Right cardiac atrium (tissue), 5 donors: ENCODE measurements around the gene MYO15A. TPM values are rescaled to one million over a fixed set of nuclear protein-coding genes. Genes with fewer than 3 reads are reported as not detected.

ENCODE experiments used
- ATAC-seq, 2 donors: fragments of 200-7000 bp; cut with Tn5 transposase; one replicate each; pipeline versions ENCODE4 v1.8.0 to v1.9.1; 2020; ENCODE audit warnings: moderate library complexity in 2 of 2, mild to moderate bottlenecking in 1 of 2
- DNase-seq, 3 donors: peaks; one replicate each; pipeline ENCODE4 v3.0.0-alpha.2; 2020
- H3K27ac ChIP-seq: one replicate; pipeline ENCODE4 v1.5.1; 2013; ENCODE audit warnings: mild to moderate bottlenecking, low read length, control low read depth, moderate library complexity
- H3K27me3 ChIP-seq: one replicate; pipeline ENCODE4 v1.6.1; 2013; ENCODE audit not compliant: control insufficient read depth, insufficient read depth
- H3K4me1 ChIP-seq: one replicate; pipeline ENCODE4 v1.6.1; 2013; ENCODE audit warnings: low read length; ENCODE audit not compliant: control insufficient read depth, insufficient read depth
- H3K4me3 ChIP-seq: one replicate; pipeline ENCODE4 v1.5.1; 2013; ENCODE audit warnings: low read length, control low read depth
- H3K9me3 ChIP-seq: one replicate; pipeline ENCODE4 v1.6.1; 2013; ENCODE audit warnings: low read length; ENCODE audit not compliant: control insufficient read depth
- WGBS: extraction: QIAGEN DNeasy Blood & Tissue Kit; methylation state at CpG from one replicate; pipeline ENCODE4 v1.1.7; 2013; 5-methylcytosine and 5-hydroxymethylcytosine counted together
- intact Hi-C, 4 donors: fragments of 100-400 bp; cut with DNase I; formaldehyde crosslinking; loops; one replicate each; pipeline versions ENCODE4 v1.11.0 to v1.14.0; 2022 to 2023
- polyA plus RNA-seq: library from polyadenylated mRNA; stranded (reverse); fragments of 200-250 nt; gene quantifications from one replicate; pipeline ENCODE4 v1.2.3, GENCODE V29; 2013
- total RNA-seq, 4 donors: library from RNA; stranded (reverse); fragmentation: NEBNext Ultra II Directional; extraction: Animal tissue kit (Norgen Biotek cat#: 25700); gene quantifications; one replicate each; pipeline ENCODE4 v1.2.1, GENCODE V29; 2021
- donor health status: healthy with polysubstance abuse.
- donor health status: DM: no; HTN: yes; CAD: no.
- donor health status: DM: no; HTN: no; CAD: no.
- donor health status: DM: no; HTN: yes; CAD: no; lungs with severe emphysema.
- donor health status: DM: yes; HTN: yes; CAD: no.

MYO15A gene
- total and polyA plus RNA-seq, 5 donors = 0.34 to 0.67 (median 0.59) TPM

DNA sequence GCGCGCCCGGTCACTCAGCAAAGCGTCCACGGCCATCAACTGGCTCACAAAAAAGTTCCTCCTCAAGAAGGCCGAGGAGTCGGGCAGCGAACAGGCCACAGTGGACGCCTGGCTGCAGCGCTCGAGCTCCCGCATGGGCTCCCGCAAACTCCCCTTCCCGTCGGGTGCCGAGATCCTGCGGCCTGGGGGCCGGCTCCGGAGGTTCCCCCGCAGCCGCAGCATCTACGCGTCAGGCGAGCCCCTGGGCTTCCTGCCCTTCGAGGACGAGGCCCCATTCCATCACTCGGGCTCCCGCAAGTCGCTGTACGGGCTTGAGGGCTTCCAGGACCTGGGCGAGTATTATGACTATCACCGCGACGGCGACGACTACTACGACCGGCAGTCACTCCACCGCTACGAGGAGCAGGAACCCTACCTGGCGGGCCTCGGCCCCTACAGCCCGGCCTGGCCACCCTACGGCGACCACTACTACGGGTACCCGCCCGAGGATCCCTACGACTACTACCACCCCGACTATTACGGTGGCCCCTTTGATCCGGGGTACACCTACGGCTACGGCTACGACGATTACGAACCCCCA lies 10.7 kb downstream of the MYO15A start:
- Histone ChIP-seq H3K4me1 (no peaks in the 10 kb centered on the region), H3K27me3 (no peaks in the 10 kb centered on the region), H3K4me3 (no peak overlapping the region), H3K9me3 (no peaks in the 10 kb centered on the region), H3K27ac (no peak overlapping the region)
- ATAC-seq (no peak), DNase-seq (peak in 1 of 3 donors; percentile 24)
- WGBS = 96% methylated on average over 57 of the region's 57 CpGs
- intact Hi-C loops = no loop called here

DNA sequence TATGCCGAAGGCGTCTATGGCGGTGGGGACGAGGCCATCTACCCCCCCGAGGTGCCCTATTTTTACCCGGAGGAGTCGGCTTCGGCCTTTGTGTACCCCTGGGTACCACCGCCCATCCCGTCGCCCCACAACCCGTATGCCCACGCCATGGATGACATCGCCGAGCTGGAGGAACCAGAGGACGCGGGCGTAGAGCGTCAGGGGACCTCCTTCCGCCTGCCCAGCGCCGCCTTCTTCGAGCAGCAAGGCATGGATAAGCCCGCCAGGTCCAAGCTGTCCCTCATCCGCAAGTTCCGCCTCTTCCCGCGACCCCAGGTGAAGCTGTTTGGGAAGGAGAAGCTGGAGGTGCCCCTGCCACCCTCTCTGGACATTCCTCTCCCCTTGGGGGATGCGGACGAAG lies 11.4 kb downstream of the MYO15A start:
- Histone ChIP-seq H3K27ac (no peak overlapping the region), H3K9me3 (no peaks in the 10 kb centered on the region), H3K27me3 (no peaks in the 10 kb centered on the region), H3K4me3 (no peak overlapping the region), H3K4me1 (no peaks in the 10 kb centered on the region)
- intact Hi-C loops = no loop called here
- WGBS = 97% methylated on average over 30 of the region's 30 CpGs
- DNase-seq (peak in 1 of 3 donors; percentile 52), ATAC-seq (no peak)

DNA sequence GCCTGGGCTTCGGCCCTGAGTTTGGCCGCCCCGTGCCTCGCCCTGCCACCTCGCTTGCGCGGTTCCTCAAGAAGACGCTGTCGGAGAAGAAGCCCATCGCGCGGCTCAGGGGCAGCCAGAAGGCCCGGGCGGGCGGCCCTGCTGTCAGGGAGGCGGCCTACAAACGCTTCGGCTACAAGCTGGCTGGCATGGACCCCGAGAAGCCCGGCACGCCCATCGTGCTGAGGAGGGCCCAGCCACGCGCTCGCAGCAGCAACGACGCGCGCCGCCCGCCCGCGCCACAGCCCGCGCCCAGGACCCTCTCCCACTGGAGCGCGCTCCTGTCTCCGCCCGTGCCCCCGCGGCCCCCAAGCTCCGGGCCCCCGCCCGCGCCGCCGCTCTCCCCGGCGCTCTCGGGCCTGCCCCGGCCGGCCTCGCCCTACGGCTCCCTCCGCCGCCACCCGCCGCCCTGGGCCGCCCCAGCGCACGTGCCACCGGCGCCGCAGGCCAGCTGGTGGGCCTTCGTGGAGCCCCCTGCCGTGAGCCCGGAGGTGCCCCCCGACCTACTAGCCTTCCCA lies 12.0 kb downstream of the MYO15A start:
- DNase-seq (peak in 1 of 3 donors; percentile 43), ATAC-seq (no peak)
- Histone ChIP-seq H3K27ac (no peak overlapping the region), H3K27me3 (no peaks in the 10 kb centered on the region), H3K9me3 (no peaks in the 10 kb centered on the region), H3K4me3 (no peak overlapping the region), H3K4me1 (no peaks in the 10 kb centered on the region)
- intact Hi-C loops = no loop called here
- 74% methylated on average over 68 of the region's 68 CpGs for WGBS

DNA sequence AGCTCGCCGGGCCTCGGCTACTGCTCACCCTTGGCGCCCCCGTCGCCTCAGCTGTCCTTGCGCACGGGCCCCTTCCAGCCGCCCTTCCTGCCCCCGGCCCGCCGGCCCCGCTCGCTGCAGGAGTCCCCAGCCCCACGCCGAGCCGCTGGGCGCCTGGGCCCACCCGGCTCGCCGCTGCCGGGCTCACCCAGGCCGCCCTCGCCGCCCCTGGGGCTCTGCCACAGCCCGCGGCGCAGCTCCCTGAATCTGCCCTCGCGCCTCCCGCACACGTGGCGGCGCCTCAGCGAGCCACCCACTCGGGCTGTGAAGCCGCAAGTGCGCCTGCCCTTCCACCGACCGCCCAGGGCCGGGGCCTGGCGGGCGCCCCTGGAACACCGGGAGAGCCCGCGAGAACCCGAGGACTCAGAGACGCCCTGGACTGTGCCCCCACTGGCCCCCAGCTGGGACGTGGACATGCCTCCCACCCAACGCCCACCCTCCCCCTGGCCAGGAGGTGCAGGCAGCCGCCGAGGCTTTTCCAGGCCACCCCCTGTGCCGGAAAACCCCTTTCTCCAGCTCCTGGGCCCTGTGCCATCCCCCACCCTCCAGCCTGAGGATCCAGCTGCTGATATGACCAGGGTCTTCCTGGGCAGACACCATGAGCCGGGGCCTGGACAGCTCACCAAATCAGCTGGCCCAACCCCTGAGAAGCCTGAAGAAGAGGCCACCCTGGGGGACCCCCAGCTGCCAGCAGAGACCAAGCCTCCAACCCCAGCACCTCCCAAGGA lies 12.8 kb downstream of the MYO15A start:
- intact Hi-C loops = no loop called here
- ATAC-seq = no peak

DNA sequence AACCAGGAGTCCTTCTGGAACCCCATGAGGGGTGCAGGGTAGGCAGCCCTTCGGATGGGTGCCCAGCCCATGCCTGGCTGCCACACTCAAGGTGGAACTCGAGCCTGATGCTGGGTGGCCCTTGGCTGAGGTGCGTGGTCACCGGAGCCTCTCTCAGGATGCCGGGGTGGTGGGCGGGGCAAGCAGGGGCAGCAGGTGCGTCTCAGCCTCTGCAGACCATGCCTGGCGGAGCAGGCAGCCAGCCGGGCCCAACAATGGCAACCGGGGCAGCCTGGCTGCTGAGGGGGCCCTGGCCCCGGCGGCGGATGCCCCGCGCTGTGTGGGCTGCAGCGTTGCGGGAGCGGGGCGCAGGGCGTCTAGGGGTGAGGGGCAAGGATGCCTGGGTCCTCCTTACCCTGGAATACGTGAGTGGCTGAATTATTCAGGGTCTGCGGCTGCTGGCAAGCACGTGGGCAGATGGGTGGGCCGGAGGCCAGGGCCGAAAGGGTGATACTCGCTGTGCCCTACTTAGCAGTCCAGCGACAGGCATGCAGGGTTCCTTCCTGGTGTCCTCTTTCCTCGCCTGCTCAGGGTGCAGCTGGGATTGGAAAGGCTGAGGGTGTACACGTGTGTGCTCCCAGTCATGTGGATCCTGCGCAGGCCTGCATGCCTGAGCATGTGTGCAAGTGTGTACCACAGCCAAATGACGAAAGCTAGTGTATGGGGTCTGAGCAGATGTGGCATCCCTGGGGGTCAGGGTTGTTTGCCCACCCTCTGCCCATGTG lies 14.6 kb downstream of the MYO15A start:
- Histone ChIP-seq H3K27me3 (no peaks in the 10 kb centered on the region), H3K9me3 (no peaks in the 10 kb centered on the region), H3K4me3 (no peak overlapping the region), H3K27ac (no peak overlapping the region), H3K4me1 (no peaks in the 10 kb centered on the region)
- DNase-seq (peak in 1 of 3 donors; percentile 25), ATAC-seq (no peak)
- 84% methylated on average over 31 of the region's 31 CpGs for WGBS
- intact Hi-C loops = no loop called here

More for the DNA sequence above, 12.8 kb downstream of the MYO15A start:
- H3K9me3 ChIP-seq = no peaks in the 10 kb centered on the region
- no peak overlapping the region for H3K27ac ChIP-seq
- DNase-seq = peak in 1 of 3 donors; percentile 18
- no peaks in the 10 kb centered on the region for H3K4me1 ChIP-seq
- no peaks in the 10 kb centered on the region for H3K27me3 ChIP-seq
- H3K4me3 ChIP-seq = no peak overlapping the region
- WGBS = 84% methylated on average over 54 of the region's 54 CpGs

DNA sequence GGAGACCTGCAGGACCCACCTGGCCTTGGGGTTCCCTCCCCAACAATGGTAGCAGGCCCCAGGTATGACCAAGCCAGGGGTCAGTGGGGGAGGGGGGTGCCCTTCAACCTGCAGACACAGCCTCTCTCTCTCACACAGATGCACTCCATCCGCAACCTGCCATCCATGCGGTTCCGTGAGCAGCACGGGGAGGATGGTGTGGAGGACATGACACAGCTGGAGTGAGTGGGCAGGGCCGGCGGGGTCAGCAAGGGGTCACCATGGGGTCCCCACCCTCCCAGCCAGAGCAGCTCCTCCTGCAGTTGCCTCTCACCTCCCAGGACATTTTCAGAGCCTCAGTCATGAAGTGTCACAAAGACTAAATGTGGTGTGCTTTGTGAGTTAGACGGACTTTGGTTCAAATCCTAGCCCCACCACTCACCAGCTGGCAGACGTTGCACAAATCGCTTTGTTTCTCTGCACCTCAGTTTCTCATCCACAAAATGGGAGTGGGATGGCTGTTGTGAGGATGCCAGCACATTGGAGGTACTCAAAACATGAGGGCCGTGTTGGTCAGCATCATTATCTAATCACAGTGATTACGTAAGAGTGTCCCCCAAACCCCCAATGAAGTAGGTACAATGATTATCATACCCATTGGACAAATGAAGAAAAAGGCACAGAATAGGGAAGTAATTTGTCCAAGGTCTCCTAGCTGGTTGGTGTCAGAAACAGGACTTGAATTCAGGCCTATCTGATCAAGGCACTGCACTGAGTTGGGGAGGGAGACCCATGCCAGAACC lies 16.0 kb downstream of the MYO15A start:
- ATAC-seq (no peak), DNase-seq (peak in 1 of 3 donors; percentile 26)
- H3K27me3 ChIP-seq = no peaks in the 10 kb centered on the region
- H3K4me1 ChIP-seq = no peaks in the 10 kb centered on the region
- H3K4me3 ChIP-seq = no peak overlapping the region
- no peak overlapping the region for H3K27ac ChIP-seq
- 58% methylated on average over 11 of the region's 11 CpGs for WGBS
- no peaks in the 10 kb centered on the region for H3K9me3 ChIP-seq
- intact Hi-C loops = no loop called here

DNA sequence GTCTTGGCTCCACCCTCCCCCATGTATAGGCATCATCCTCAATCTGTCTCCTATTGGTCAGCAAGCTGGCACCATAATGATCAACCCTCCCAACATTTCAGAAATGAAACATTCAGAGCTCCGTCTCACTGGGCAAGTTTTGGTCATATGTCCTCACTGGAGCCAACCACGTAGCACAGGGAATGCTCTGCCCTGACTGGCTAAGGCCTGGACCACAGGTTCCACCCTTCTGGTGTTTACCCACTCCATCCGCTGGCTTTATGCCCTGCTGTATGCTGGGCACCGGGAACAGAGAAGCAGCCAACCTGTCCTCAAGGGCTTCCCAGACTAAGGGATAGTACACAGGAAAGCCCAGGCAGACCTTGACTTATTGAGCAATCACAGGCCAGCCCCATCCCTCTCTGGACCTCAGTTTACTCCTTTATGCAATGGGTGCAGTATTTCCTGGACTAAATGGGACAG lies 20.5 kb downstream of the MYO15A start:
- Histone ChIP-seq H3K4me3 (no peak overlapping the region), H3K4me1 (no peaks in the 10 kb centered on the region), H3K9me3 (no peaks in the 10 kb centered on the region), H3K27ac (no peak overlapping the region), H3K27me3 (no peaks in the 10 kb centered on the region)
- ATAC-seq = no peak
- intact Hi-C loops = no loop called here
- WGBS = 68% methylated on average over 4 of the region's 4 CpGs
- peak in 1 of 3 donors; percentile 19 for DNase-seq

DNA sequence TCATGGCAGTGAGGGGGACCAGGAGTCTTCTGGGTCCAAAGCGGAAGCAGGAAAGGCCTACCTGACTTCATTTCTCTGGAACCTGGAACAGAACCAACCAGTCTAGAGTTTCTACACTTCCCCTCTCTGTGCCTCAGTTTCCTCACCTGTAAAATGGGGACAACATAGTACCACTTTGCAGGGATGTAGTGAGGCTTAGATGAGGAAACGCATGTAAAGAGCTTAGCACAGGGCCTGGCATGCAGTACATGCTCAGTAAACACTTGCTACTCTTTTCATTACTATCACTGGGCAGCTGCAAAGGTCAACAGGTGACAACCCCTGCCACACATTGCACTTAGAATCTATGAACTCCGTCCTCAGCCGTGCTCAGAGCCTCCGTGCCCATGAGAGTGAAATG lies 24.2 kb downstream of the MYO15A start:
- Histone ChIP-seq H3K4me3 (no peak overlapping the region), H3K27ac (no peak overlapping the region), H3K4me1 (no peaks in the 10 kb centered on the region), H3K9me3 (no peaks in the 10 kb centered on the region), H3K27me3 (no peaks in the 10 kb centered on the region)
- no peak for DNase-seq
- intact Hi-C loops = no loop called here
- 89% methylated on average over 5 of the region's 5 CpGs for WGBS
- ATAC-seq = no peak

DNA sequence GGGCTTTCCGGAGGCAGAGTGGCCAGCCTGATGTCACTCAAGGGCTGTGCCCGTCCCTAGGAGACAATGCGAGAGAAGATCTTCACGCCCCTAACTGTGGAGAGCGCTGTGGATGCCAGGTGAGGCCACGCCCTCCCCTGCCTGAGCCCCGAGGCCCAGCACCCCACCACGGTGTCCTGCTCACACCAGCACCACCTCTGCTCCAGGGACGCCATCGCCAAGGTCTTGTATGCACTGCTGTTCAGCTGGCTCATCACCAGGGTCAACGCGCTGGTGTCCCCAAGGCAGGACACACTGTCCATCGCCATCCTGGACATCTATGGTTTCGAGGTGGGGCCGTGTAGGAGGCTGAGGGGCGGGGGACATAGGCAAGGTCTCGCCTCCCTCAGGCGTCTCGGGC lies 27.8 kb downstream of the MYO15A start:
- WGBS = 80% methylated on average over 19 of the region's 19 CpGs
- no peak for ATAC-seq
- no peaks in the 10 kb centered on the region for H3K4me1 ChIP-seq
- H3K9me3 ChIP-seq = no peaks in the 10 kb centered on the region
- DNase-seq = peak in 1 of 3 donors; percentile 45
- no peak overlapping the region for H3K27ac ChIP-seq
- no peaks in the 10 kb centered on the region for H3K27me3 ChIP-seq
- intact Hi-C loops = no loop called here
- H3K4me3 ChIP-seq = no peak overlapping the region

DNA sequence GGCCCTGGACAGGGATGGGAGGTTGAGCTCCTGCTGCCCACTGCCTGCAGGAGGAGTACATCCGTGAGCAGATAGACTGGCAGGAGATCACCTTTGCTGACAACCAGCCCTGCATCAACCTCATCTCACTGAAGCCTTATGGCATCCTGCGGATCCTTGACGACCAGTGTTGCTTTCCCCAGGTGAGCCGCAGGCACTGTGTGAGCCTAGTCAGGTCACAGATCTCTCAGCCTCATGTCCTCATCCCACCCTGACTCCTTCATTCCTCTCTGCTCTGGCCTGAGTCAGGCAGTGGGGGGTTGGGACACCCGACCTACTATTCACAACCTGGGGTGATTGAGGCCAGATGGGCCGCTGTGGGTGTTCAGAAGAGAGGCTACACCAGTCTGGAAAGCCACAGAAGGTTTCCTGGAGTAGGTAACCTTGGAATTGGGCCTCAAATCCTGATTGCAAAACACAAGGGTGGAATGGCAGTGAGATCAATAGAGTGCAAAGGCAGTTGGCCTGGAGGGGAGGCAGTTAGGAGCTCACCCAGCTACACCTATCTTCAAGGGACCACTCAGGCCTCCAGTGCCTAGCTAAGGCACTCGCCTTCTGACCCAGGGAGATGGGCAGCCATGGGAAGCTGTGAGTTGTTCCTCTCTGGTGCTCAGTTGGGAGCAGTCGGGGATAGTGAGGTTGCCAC lies 29.7 kb downstream of the MYO15A start:
- H3K9me3 ChIP-seq = no peaks in the 10 kb centered on the region
- intact Hi-C loops = no loop called here

More for the DNA sequence above, 29.7 kb downstream of the MYO15A start:
- DNase-seq = peak in 1 of 3 donors; percentile 14
- Histone ChIP-seq H3K4me3 (no peak overlapping the region), H3K4me1 (no peaks in the 10 kb centered on the region), H3K27ac (no peak overlapping the region), H3K27me3 (no peaks in the 10 kb centered on the region)
- no peak for ATAC-seq
- 86% methylated on average over 8 of the region's 8 CpGs for WGBS
